SK-N-MC (cell line): Measurements from ENCODE around the gene JDP2.

Experiments used
- EZH2 ChIP-seq: fragments of 200-600 bp; sonication (generic); IDR thresholded peaks from one replicate; pipeline ENCODE4 v1.6.1; 2017; ENCODE audit warnings: antibody characterized with exemption
- POLR2AphosphoS5 ChIP-seq: IDR thresholded peaks from 2 replicates; pipeline ENCODE4 v1.6.1; 2012; ENCODE audit warnings: mild to moderate bottlenecking, low read depth, low read length, borderline replicate concordance

- TF ChIP-seq POLR2AphosphoS5 (no peak), EZH2 (no peak)
These were observed 20.4 kb downstream of the JDP2 start for GRCh38 chr14:75448209-75448608.
